Fibroblast of the conjunctiva (primary cell): Measurements from ENCODE around the gene PHF20.
A peak's percentile ranks its signal among the peaks of the same experiment; 100 is the strongest.
"Not testable (repeated sequence)": the region's sequence is repeated elsewhere in the genome, so short reads cannot be mapped to it uniquely, and the experiment has no call there.

ENCODE experiments used
- DNase-seq: peaks from one replicate; pipeline ENCODE4 v3.0.0-alpha.2; 2010; ENCODE audit warnings: low read depth

PHF20 gene

DNA sequence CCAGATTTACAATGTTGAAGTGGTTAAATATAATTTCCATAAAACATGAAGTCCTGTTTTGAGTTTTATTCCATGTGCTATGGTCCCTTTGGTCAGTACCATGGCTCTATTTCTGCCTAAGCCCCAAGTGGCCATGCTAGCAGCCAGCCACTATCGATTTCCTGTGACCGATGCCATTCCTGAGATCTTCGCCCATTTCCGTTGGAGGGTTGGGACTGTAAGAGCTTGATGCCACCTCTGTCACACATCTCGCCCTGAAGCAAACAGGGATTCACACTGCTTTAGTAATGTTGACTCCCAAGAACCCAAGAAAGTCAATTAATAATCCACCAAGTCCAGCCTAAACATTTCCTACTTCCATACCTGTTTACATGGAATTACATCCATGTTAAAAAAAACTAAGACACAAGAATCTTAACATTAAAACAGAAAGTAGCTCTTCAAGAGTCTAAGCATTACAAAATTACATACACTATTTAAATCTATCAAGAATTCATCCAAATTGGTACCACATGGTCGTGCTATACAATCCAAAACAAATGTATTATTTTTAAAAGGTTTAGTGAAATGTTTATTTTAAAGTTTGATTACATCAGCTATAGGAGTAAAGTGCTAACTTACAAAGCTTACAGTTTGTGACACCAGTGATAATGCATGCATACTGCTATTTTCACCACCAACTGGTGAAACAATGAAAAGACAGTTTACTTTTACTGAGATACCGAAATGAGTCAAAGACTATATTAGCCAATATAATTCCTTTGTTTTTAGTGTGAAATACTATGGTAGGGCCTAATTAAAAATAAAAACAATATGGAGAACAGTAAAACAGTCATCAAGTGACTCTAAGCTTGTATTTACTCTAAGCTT, 32.3 kb upstream of the PHF20 start:
- peak; percentile 47 for DNase-seq

DNA sequence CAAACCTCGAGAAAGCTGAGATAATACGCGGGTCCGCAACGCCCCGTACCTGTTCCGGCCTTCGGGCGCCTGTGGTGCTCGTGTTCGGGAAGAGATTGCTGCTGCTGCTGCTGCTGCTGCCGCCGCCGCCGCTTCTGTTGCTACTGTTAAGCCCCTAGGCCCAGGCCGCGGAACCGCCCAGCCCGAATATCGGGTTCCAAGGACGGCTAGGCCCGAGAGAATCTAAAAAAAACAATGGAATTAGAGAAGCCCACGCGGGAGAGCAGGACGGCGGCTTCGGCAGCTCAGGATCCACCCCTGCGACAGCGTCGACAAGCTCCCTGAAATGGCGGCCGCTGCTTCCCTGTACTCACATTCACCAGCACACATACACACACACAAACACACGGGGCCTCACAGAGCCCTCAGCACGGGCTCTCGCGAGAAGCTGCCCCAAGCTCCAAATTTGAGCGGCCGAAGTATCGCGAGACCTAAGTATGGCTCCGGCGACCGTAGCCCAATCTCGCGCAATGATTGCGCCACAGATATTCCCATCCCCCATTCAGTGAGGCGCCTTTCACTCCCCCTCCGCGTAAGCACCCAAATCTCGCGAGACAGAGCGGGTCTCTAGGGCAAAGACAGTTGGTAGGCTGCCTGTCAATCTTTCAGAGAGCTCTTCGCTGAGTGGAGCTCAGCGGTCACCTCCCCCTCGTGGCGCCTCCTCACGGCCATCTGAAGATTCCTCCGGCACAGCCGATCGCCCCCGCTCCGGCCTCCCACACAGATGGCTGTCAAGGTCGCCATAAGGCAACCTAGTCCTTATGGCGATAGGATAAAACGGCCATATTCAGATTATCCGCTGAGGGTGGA, 29.7 kb upstream of the PHF20 start, which contains the start of gene RBM39:
Gene RBM39 (minus strand): TSS at position 369 of the 849 bp plus-strand sequence. CDS start 1,386 bp downstream, outside the sequence.
- DNase-seq = peak; percentile 100

DNA sequence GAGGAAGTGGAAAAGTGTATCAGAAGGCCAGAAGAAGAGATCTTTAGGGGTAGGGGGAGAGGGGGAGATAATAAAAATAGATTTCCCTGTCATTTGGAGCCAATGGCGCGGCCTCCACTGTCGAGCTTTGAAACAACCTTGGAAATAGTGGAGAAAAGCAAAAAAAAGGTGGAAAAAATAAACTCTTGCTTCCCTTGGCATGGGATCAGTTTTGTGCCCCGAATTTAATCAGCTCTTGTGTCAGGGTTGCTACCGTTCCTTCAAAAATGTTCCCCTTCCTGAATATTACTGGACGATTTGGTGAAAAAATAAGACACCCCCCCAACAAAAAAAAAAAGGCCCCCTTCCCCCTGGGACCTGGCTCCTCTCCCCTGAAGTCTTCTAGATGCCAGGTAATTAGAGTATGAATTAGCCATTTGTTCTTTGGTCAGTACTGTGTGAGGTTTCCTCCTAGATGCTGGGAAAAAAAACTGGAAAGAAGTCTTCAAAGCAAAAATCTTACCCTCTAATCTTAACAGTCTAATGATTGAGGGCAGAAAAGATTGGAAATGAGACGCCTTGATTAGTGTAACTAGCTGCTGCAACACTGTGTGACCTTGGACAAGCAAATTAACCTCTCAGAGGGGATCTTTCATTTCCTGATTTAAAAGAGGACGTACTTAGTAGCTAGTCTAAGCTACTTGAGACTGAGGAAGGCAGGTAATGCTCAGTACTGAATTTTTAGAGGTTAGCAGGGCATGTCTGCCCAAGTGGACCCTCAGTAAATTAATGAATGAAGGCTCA, 28.9 kb upstream of the PHF20 start:
- no peak for DNase-seq

DNA sequence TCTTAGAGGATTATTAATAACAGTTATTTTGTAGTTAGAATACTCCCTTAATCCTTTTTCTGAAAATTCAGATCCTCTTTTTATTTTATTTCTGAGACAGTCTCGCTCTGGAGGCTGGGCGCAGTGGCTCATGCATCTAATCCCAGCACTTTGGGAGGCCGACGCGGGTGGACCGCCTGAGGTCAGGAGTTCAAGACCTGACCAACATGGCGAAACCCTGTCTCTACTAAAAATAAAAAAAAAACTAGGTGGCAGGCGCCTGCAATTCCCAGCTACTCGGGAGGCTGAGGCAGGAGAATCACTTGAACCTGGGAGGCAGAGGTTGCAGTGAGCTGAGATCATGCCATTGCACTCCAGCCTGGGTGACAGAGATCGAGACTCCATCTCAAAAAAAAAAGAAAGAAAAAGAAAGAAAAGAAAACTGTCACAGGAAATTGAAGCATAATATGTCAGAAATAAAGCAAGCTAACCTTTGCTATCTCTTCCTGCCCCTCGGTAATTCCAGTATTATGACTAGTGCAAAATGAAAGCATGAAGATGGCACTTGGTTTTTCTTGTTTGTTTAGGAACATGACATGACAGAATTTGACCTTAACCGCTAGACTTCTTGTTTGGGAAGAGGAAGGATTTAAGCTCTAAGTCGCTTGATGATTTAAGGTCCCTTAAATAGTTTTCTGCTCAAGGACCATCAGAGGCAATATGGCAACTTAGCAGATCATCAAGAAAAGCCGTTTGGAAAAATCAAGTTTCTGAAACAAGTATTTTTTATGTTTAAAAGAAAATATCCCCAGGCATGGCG, 27.9 kb upstream of the PHF20 start:
- no peak for DNase-seq

DNA sequence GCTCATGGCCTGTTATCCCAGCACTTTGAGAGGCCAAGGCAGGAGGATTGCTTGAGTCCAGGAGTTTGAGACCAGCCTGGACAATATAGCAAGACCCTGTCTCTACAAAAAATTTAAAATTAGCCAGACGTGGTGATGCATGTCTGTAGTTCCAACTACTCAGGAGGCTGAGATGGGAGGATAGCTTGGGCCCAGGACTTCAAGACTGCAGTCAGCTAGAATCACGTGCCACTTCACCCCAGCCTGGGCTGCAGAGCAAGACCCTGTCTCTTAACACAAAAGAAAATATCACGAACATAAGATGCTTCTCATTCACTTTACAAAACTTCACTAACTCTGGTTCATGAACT, 27.3 kb upstream of the PHF20 start:
- DNase-seq = not testable (repeated sequence)

DNA sequence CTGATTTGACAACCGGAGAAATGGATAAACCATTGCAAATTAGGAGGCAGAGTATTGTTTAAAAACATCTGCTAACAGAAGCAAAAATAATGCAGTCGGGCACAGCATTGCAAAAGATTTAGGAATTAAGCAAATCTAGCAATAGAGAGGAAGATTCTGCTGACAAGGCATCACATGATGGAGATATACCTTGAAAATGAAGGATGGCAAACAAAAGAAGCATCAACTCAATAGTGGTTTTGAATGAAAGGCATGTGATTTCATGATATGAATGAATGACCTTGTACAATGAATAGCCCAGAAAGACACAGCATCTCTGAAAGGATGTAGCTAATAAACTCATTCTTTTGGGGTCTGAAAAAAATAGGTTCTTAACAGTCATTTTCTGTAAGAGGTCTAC, 21.2 kb upstream of the PHF20 start:
- DNase-seq = no peak

DNA sequence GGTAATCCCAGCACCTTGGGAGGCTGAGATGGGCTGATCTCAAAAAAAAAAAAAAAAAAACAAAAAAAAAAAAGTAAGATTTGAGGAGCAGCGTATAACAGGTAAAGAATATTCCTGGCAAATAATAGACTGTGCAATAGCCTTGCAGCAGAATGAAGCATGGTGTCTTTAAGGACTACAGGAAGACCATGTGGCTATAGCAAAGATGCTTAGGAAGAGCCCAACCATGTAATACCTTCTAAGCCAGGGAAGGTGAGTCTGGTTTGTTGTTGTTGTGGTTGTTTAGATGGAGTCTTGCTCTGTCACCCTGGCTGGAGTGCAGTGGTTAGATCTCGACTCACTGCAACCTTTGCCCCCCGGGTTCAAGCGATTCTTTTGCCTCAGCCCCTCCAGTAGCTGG, 15.4 kb upstream of the PHF20 start:
- no peak for DNase-seq

DNA sequence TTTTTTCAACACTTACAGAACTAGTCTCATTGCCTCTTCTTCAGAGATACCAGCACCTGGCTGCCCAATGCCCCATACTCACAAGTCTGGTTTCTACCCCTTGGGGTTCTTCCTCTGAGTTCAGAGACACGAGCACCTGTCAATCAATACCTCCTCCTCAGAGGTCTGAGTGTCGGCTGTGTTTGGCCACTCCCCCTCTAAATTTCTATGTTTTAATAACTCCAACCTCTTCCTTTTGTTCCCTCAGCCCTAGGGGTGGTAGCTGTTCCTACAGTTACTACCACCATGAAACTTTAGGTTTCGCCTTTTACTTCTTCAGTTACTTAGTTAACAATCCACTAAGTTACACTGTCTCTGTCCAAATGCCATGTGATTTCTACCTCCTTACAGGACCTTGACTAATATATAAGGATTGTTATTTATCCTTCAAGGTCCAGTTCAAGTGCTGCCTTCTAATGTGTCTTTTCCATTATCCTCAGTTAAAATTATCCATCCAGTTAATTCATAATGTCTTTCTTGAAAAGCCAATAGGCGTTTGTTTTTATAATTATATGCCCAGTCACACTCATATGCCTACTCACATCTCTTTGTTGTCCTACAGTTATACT, 14.6 kb upstream of the PHF20 start:
- no peak for DNase-seq

DNA sequence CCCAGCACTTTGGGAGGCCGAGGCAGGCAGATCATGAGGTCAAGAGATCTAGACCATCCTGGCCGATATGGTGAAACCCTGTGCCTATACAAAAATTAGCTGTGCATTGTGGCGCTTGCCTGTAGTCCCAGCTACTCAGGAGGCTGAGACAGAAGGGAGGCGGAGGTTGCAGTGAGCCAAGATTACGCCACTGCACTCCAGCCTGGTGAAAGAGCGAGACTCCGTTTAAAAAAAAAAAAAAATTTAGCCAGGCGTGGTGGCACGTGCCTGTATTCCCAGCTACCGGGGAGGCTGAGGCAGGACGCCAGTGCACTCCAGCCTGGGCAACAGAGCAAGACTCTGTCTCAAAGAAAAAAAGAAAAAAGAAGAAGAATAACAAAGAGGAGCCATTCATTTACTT, 10.3 kb upstream of the PHF20 start:
- DNase-seq = not testable (repeated sequence)

DNA sequence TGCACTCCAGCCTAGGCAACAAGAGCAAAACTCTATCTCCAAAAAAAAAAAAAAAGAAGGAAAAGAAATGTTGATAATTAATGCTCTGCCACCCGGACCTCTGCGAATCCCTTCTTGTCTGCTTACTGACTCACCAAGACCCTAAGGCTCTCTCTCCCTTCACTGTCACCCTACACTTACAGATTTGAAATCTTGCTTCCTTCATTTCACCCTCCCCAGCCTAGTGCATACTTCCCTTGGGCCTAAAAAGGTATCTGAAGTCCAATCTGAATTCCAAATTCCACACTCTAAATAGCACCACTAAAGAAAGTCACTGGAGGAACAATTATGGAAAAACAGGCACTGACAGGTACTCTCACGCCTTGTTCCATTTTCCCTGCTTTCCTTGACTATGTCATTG, 9.4 kb upstream of the PHF20 start:
- DNase-seq = no peak

DNA sequence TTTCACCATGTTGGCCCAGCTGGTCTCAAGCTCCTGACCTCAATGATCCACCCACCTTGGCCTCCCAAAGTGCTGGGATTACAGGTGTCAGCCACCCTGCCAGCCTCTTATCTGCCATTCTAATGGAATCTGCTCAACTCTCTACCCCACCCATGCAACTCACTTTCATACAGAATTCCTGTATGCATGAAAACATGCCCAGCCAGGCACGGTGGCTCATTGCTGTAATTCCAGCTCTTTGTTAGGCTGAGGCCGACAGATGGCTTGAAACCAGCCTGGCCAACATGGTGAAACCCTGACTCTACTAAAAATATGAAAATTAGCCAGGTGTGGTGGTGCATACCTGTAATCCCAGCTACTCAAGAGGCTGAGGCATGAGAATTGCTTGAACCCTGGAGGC, 6.9 kb upstream of the PHF20 start:
- not testable (repeated sequence) for DNase-seq

DNA sequence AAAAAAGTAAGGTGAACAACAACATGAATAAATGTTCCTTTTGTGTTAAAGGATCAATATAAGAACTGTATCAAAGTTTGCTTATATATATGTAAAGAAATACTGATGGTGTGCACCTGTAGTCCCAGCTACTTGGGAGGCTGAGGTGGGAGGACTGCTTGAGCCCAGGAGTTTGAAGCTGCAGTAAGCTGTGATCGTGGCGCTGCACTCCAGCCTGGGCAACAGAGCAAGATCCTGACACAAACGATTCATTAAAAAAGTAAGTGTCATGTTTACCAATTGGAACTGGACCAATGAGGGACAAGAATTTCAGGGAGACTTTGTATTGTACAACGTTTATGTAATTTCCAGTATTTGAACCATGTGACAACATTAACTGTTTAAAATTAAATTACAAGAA, 5.0 kb upstream of the PHF20 start:
- no peak for DNase-seq

DNA sequence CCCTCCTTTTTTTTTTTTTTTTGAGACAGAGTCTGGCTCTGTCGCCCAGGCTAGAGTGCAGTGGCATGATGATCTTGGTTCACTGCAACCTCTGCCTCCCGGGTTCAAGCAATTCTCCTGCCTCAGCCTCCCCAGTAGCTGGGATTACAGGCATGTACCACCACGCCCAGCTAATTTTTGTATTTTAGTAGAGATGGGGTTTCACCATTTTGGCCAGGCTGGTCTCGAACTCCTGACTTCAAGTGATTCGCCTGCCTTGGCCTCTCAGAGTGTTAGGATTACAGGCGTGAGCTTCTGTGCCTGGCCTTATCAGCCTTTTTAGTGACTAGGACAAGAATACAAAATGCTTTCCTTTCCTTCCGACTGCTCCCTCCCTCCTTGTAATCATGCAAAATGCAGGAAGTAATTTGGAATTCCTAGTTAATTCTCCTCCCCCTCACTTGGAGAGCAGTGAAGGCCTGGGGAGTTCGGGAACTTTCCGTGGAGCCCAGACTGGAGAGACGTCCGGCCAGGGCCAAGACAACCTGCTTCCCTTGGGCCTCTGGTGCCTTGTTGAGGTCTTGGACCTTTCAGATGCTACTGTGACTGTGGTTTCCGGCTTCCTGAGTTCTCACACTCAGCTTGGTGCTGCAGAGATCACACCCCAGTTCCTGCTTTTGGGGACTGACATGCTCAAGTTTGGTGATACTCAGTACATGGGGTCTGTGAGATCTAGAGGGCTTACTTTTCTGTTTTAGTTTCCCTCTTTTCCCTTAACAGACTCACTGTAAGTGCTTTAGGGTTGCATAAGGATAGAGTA, 3.9 kb upstream of the PHF20 start:
- no peak for DNase-seq

DNA sequence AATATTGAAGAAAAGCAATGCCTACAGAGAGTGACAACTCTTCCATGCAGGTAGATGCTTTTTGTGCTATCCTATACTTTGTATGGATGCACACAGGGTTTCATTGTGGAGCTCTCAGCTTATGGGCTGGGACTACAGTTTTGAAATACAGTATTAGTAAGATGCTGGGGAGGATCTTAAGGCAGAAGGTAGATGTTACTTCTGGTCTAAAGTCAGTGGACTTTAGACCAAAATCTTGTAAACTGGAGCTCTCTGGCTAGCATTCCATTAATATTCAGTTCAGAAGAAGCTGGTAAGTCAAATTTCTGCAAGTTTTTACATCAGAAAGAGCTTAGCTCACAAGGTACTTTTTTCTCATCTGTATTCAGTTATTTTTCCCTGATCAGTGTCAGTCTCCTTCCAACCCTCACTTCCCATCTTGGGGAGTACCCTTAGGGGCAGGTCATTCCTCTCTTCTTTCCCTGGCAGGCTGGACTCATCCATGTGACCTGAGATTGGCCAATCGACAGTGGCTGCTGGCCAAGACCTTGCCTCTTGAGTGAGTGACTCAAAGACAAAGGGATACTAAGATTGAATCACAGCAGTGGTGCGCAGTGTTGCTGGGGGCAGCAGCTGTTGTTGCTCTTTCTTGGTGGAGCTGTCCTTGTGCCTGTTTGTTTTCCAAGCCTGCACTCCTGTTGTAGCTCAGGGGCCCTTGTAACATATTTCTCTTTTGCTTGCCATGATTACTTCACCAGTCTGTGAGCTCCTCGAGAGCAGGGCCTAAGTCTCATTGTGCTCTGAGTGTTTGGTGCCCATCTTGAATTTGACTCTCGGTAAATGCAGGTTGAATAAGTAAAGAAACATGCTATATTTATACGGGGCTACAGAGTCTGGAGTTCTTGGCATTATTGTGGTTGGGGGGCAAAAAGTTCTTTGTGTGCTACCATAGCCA, 2.8 kb upstream of the PHF20 start:
- peak; percentile 98 for DNase-seq

DNA sequence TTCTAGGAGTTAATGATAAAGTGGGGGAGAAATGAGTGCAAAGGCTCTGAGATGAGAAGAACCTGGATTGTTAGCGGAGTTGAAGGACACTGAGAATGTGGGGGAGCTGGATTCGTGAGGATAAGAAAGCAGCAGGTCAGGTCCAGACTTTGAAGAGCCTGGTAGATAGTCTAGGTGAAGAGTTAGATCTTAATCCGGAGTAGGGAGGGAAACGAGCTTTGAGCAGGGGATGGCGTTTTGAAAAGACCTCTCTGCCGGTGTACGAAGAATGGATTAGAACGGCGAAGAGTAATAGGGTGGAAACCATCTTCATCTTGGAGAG, 487 bp upstream of the PHF20 start:
- no peak for DNase-seq

DNA sequence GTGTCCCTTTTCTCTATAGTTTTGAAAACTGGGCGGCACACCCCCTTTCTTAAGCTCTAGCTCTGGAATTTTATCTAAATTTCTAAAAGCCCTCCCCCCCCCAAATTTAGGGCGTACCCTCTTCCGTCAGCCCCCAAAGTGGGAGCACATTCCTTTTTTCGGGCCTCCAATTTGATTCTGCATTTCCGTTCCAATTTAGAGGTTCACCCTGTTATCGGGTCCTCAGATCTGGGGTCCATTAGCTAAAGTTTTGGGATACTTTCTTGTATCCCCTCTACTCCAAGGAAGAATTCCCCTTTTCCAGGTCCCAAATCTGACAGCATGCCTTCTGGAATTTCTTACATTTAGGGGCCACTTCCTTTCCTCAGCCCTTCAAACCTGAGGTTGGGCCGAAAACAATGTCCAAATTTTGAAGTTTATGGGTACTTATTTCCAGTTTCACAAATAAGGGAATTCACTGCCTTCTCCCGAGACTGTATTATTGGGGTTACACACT, 796 bp downstream of the PHF20 start:
- no peak for DNase-seq

DNA sequence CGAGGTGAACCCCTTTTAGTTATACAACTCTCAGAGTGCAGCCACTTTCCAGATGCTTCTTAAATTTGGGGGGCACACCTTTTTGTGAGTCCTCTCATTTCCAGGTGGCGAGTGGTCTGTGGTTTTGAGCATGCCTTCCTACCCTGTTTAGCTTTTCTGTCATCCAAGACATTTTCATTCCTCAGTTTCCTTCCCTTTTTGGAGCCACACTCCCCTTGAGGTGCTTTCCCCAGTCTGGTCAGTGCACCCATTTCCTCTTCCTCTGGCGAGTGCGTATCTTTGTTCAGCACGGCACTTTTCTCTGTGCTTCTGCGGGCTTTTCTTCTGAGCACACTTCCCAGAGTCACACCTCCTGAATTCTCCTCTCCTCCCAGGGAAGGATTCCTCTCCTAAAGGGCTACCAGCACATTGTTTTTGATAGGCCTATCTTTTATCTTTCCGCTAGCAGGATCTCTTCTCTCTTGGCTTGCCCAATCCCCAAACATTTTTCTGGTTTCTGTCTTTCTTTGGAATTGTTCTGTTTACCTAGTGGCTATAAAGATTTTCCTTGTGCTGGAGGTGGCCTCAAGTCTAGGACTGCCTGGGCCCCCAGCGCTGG, 1.4 kb downstream of the PHF20 start:
- DNase-seq = no peak

DNA sequence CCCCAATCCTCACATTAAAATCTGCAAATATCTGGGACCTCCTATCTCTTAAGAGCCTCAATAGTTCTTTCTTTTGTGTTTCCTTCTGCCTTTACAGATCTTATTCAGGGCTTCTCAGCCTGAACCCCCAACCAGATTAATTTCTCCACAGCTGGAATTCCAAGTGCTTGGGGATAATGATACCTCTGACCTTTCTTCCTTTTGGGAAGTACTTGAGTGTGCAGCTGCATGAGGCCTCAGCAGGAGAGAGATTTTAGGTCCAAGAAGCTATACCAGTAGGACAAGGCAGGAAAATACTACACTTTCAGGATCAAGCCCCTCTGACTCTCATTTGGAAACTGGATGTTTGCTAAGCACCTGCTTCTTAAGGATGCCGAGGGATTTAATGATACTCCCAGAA, 2.6 kb downstream of the PHF20 start:
- DNase-seq = no peak
